Hepatic stellate cell (primary cell): Measurements from ENCODE around the gene CRIP1.
A peak's percentile ranks its signal among the peaks of the same experiment; 100 is the strongest.

Experiments used
- DNase-seq: peaks from one replicate; pipeline ENCODE4 v3.0.0; 2011; ENCODE audit warnings: low spot score

CRIP1 gene

GRCh38 chr14:105486163-105486973 is at the start of gene CRIP1:
CRIP1 (plus strand) TSS chr14:105486886; CDS start chr14:105487260, 374 bp downstream.
- no peak for DNase-seq

DNA sequence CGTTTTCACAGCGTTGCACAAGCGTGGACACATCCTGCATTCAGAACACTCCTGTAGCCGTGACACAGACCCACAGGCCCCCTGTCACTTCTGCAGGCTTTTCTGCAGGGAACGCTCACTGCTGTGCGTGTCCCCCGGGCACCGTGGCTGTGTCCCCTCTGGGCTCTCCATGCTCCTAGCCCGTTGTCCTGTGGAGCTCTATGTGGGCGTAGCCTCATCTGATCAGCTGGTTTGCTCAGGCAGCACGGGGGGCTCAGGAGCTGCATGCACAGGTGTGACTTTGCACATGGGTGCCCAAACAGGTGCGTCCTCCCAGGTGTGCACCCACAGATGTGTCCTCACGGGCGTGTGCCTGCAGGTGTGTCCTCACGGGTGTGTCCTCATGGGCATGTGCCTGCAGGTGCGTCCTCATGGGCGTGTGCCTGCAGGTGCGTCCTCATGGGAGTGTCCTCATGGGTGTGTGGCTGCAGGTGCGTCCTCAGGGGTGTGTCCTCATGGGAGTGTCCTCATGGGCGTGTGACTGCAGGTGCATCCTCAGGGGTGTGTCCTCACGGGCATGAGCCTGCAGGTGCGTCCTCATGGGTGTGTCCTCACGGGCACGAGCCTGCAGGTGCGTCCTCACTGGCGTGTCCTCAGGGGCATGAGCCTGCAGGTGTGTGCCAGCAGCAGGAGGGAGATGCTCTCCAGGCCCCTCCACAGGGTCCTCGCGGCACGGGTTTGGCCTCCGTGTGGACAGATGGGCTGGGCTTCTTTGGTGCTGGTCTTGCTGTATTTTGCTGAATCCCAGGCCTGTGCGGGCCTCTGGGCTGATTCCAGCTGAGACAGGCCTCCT is 49.6 kb upstream of the CRIP1 start:
- no peak for DNase-seq

GRCh38 chr14:105437723-105438500 is 48.8 kb upstream of the CRIP1 start:
- DNase-seq, result no peak

- no peak for DNase-seq
Measured at GRCh38 chr14:105439179-105439578, 47.5 kb upstream of the CRIP1 start.

GRCh38 chr14:105439710-105440553 is 46.8 kb upstream of the CRIP1 start:
- peak; percentile 47 for DNase-seq

DNA sequence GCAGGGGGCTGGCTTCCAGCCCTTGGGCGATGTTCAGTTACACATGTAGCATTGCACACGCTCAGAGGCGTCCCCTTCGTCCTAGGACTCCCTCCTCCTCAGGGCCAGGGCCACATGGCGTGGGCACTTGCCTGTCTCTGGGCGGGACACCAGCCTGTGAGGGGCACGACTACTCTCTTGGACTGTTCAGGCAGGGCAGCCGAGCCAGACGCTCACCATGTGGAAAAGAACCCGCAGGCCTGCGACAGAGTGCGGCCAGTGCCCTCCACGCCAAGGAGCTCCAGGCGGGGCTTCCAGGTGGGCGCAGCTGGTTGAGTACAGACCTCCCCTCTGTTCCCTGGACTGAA is 46.2 kb upstream of the CRIP1 start:
- DNase-seq, result no peak

GRCh38 chr14:105440992-105441391 is 45.7 kb upstream of the CRIP1 start:
- DNase-seq, result no peak

DNA sequence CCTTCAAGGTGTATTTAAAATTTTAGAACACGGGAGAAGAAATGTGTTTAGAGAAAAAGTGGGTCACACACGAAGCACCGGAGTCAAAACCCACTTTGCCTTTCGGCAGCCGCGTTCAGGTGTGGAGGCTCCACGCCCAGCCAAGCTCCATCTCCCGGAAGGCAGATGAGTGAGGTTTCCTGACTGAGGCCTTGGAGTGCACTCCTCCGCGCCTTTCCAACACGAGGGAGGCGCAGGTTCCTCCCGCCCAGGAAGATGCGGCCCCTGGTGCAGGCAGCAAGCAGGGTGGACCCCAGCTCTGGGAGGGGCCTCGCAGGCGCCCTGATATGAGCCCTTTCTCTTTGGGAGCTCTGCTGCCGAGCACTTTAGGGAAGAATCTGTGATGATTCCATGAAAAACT is 44.6 kb upstream of the CRIP1 start:
- no peak for DNase-seq

- no peak for DNase-seq
Measured at GRCh38 chr14:105442834-105443233, 43.9 kb upstream of the CRIP1 start.

GRCh38 chr14:105444859-105445258 is 41.8 kb upstream of the CRIP1 start:
- DNase-seq, result no peak

GRCh38 chr14:105445290-105445689 is 41.4 kb upstream of the CRIP1 start:
- DNase-seq, result no peak

DNA sequence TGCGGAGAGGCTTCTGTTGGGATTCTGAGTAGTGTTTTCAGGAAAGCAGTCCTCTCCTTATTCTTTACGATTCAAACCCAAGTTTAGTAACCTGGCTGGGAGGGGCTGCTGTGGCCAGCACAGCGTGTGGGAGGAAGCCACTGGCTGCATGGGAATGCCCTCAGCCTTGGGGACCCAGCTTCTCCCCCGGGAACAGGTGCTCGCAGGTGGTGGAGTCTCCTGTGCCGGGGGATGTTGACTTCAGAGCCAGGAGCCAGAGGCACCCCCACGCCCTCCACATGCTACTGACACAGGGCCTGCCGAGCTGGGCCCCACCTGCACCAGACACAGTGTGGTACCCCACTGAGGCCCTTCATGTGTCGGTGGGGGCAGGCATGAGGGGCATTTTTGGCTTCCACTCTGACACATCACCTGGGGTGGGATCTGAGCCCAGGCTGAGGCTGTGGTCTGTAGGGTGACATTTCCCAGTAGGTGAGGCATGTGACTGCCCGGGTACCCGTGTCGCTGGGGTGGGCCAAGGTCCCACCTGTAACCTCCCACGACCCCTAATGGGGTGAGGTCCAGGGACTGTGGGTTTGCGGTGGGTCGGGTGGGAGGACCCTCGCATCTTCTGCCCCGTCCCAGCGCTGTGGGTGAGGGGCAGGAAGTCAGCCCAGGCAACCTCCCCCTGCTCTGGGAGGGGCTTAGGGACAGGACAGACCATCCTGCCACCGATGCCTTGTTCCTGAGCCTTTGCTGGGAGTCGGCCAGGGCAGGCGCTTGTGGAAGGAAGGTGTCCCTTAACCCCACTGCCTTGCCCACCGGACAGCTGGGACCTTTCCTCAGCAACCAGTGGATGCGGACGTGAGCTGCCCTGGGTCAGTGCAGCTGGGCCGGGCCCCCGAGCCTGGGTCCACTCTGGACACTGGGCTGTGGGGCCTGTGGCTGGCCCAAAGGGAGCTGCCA is 40.5 kb upstream of the CRIP1 start:
- no peak for DNase-seq

- no peak for DNase-seq
Measured at GRCh38 chr14:105446971-105447370, 39.7 kb upstream of the CRIP1 start.

GRCh38 chr14:105447651-105448640 is 38.7 kb upstream of the CRIP1 start:
- DNase-seq, result no peak

- DNase-seq, result peak; percentile 96
Measured at GRCh38 chr14:105448706-105449111, 38.0 kb upstream of the CRIP1 start.

DNA sequence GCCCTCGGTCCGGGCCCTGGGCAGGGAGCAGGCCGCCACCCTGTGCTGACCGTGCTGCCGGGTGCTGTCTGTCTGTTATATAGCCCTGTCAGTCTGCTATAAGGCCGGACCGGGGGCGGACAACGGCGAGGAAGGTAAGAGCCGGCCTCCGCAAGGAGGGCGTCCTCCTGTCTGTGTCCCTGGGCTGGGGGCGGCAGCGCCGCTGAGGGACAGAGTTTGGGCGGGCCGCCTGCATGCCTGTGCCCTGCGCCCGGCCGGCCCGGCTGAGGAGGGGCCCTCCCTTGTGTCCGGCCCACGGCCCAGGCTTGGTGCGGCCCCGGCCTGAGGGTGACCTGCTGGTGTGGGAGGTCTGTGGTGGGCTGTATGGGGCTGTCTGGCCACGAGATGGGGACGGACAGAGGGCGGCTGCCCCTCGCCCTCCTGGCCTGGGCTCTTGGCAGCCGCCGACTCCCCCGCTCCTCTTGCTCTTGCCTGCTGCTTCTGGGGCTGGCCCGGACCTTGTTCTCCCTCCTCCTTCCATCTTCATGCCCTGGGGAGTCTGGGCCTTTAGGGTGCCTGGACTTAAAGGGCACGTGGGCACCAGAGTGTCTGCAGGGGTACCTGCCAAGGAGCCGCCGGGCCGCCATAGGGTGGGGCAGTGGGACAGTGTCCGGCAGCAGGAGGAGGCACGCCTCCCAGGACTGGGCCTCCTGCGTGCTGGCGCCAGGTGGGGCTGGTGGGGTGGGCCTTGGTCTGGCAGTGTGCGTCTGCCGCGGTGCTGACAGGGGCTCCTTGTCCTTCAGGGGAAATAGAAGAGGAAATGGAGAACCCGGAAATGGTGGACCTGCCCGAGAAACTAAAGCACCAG is 37.2 kb upstream of the CRIP1 start:
- no peak for DNase-seq

DNA sequence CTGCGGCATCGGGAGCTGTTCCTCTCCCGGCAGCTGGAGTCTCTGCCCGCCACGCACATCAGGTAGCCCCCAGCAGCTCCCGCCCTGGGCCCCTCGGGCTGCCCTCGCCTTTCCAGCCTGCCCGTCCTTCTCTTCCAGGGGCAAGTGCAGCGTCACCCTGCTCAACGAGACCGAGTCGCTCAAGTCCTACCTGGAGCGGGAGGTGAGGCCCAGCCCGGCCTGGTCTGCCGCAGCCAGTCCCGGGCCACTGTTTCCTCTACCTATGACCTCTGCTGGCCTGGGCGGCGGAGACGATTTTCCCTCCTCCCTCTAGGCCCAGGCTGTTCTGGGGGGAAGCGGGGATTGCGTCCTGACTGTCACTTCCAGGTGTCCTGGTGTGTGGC is 36.6 kb upstream of the CRIP1 start:
- no peak for DNase-seq
